Activated naive CD4-positive, alpha-beta T cell treated with anti-CD3 and anti-CD28 coated beads, Interleukin-2, amount 50 U/mL, for 24 hours (primary cell): Measurements from ENCODE around the gene IL36RN.

Experiments
- H3K27ac Mint-ChIP-seq: one replicate; pipeline ENCODE4 v1.8.0; 2021; ENCODE audit warnings: mild to moderate bottlenecking, mixed read lengths
- H3K27me3 Mint-ChIP-seq: one replicate; pipeline ENCODE4 v1.8.0; 2021; ENCODE audit warnings: mixed read lengths
- H3K36me3 Mint-ChIP-seq: one replicate; pipeline ENCODE4 v1.8.0; 2021; ENCODE audit warnings: mixed read lengths
- H3K4me1 Mint-ChIP-seq: one replicate; pipeline ENCODE4 v1.8.0; 2021; ENCODE audit warnings: mixed read lengths
- H3K4me3 Mint-ChIP-seq: one replicate; pipeline ENCODE4 v1.8.0; 2021; ENCODE audit warnings: mild to moderate bottlenecking, mixed read lengths
- H3K9me3 Mint-ChIP-seq: one replicate; pipeline ENCODE4 v1.8.0; 2021; ENCODE audit warnings: mixed read lengths

IL36RN gene

DNA sequence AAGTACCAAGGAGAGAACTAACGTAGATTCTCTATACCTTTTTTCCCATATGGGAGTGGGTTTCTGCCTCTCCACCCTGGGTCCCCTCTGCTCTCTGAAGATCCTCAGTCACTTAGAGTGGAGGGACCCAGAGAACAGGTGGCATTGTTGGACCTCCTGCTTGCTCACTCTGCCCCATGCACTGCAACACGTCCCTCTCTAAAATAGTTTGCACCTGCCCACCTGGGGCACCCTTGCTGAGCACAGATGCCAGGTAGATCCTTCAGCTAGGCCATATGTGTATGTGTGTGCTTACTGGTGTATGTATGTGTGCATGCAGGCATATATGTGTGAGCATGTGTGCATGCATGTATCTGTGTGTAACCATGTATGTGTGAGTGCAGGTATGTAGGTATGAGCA lies 2.2 kb downstream of the IL36RN start:
- no peaks in the 10 kb centered on the region for H3K27me3 Mint-ChIP-seq
- H3K36me3 Mint-ChIP-seq: peaks cover 1% of the 10 kb centered on the region

GRCh38 chr2:113061896-113062770 lies 3.1 kb downstream of the IL36RN start:
- H3K9me3 Mint-ChIP-seq: peaks cover 4% of the 10 kb centered on the region
- H3K27ac Mint-ChIP-seq: no peak overlapping the region
- H3K36me3 Mint-ChIP-seq: no peaks in the 10 kb centered on the region
- H3K4me1 Mint-ChIP-seq: peaks cover 4% of the 10 kb centered on the region
- no peak overlapping the region for H3K4me3 Mint-ChIP-seq
- H3K27me3 Mint-ChIP-seq: no peaks in the 10 kb centered on the region

More for the DNA sequence above, 2.2 kb downstream of the IL36RN start:
- H3K4me3 Mint-ChIP-seq: no peak overlapping the region
- H3K27ac Mint-ChIP-seq: no peak overlapping the region
- H3K4me1 Mint-ChIP-seq: peaks cover 10% of the 10 kb centered on the region
- H3K9me3 Mint-ChIP-seq: peaks cover 2% of the 10 kb centered on the region

GRCh38 chr2:113064281-113064680 lies 5.3 kb downstream of the IL36RN start:
- Mint-ChIP-seq H3K27me3 (no peaks in the 10 kb centered on the region), H3K9me3 (peaks cover 4% of the 10 kb centered on the region), H3K36me3 (peaks cover 2% of the 10 kb centered on the region)

GRCh38 chr2:113064898-113065297 lies 5.9 kb downstream of the IL36RN start:
- no peaks in the 10 kb centered on the region for H3K4me1 Mint-ChIP-seq
- H3K9me3 Mint-ChIP-seq: peaks cover 4% of the 10 kb centered on the region
- H3K4me3 Mint-ChIP-seq: no peak overlapping the region
- no peaks in the 10 kb centered on the region for H3K27me3 Mint-ChIP-seq
- no peak overlapping the region for H3K27ac Mint-ChIP-seq
- H3K36me3 Mint-ChIP-seq: peaks cover 2% of the 10 kb centered on the region

More at GRCh38 chr2:113064281-113064680, 5.3 kb downstream of the IL36RN start:
- H3K4me1 Mint-ChIP-seq: no peaks in the 10 kb centered on the region
- no peak overlapping the region for H3K27ac Mint-ChIP-seq
- no peak overlapping the region for H3K4me3 Mint-ChIP-seq

DNA sequence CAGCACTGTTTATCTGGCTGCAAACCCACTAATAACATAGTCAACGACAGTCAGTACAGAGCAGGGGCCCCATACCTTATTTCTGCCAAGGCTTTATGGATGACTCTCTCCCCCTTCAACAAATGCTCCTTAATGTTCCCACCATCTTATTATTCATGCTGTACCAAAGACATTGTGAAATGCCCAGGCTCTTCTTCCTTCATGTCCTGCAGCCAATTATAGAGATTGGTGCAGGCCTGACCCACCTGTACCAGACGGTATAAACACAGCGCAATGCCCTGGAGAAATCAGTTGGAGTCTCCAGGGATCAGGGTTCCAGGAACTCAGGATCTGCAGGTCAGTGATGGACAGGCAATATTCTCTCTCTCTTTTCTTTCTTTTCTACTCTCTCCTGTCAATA lies 8.7 kb downstream of the IL36RN start, which contains the start of gene IL1F10:
Gene IL1F10, plus strand, starts transcription at position 290 of the 400 bp plus-strand sequence. CDS start 4,769 bp downstream, outside the sequence.
- no peaks in the 10 kb centered on the region for H3K4me1 Mint-ChIP-seq
- no peaks in the 10 kb centered on the region for H3K27me3 Mint-ChIP-seq
- no peak within 1 kb of the TSS for H3K4me3 Mint-ChIP-seq
- H3K27ac Mint-ChIP-seq: no peak within 1 kb of the TSS
- peaks cover 4% of the 10 kb centered on the region for H3K9me3 Mint-ChIP-seq
- peaks cover 2% of the 10 kb centered on the region for H3K36me3 Mint-ChIP-seq

- no peaks in the 10 kb centered on the region for H3K27me3 Mint-ChIP-seq
- peaks cover 4% of the 10 kb centered on the region for H3K9me3 Mint-ChIP-seq
- no peak overlapping the region for H3K4me3 Mint-ChIP-seq
- no peak overlapping the region for H3K27ac Mint-ChIP-seq
- no peaks in the 10 kb centered on the region for H3K4me1 Mint-ChIP-seq
- peaks cover 2% of the 10 kb centered on the region for H3K36me3 Mint-ChIP-seq
Observed at GRCh38 chr2:113068249-113068648, 9.3 kb downstream of the IL36RN start.

GRCh38 chr2:113068706-113069485 lies 9.9 kb downstream of the IL36RN start:
- peaks cover 2% of the 10 kb centered on the region for H3K36me3 Mint-ChIP-seq
- no peak overlapping the region for H3K27ac Mint-ChIP-seq
- no peak overlapping the region for H3K4me3 Mint-ChIP-seq
- H3K27me3 Mint-ChIP-seq: no peaks in the 10 kb centered on the region
- H3K9me3 Mint-ChIP-seq: peaks cover 4% of the 10 kb centered on the region
- H3K4me1 Mint-ChIP-seq: no peaks in the 10 kb centered on the region

DNA sequence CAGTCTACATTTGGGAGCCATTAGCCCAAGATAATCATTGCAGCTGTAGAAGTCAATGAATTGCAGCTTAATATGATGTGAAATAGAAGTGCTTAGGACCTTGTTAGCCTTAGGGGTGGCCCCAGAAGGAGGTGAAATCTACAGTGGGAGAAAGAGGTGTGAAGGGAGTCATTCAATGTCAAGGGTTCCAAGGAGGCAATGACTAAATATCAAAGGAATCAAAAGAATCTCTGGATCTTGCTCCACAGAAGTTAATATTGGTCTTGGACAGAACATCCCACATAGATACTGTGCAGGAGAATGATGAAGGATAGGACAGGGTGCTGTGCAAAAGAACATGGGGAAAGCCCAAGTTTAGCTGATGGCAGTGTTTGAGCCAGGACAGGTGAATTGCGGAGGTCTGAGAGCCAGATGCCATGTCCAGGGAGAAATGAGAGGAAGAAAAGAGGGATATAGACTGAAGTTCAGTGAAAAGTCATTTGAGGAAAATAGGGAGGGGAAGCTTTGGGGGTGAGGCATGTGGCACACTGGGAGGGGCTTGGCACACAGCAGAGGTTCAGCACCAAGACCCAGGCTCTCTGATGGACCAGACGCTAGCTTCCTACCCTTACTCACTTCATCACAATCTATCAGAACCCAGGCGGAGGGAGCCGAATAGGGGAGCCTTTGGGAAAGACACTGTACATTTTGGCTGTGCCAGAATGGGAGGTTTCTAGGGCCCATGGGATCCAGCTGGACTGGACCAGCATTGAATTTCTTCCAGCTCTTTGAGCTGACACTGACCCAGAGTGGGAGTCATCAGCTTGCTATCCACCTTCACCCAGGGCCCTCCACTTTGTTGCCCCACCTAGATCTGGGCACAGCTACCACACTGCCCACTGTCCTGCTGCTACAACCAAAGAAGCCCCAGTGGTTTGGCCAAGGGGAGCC lies 10.9 kb downstream of the IL36RN start:
- Mint-ChIP-seq H3K4me1 (peaks cover 7% of the 10 kb centered on the region), H3K27ac (no peak overlapping the region), H3K36me3 (peaks cover 2% of the 10 kb centered on the region), H3K9me3 (peaks cover 4% of the 10 kb centered on the region), H3K27me3 (no peaks in the 10 kb centered on the region), H3K4me3 (no peak overlapping the region)

DNA sequence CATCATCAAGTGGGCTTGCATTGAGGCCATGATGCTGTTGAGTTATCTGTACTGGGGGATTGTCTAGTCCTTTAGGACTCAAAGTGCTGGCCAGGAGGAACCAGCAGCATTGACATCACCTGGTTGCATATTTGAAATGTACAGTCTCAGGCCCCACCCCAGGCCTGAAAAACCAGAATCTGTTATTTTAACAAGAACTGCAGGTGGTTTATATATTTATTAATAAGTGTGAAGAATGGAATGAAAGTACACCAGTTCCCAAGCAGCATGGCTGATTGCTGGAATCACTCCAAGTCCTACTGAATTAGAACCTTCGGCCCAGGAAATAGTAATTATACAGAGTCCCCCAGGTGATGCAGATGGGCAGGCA lies 11.6 kb downstream of the IL36RN start:
- Mint-ChIP-seq H3K36me3 (peaks cover 2% of the 10 kb centered on the region), H3K27ac (no peak overlapping the region), H3K4me1 (peaks cover 12% of the 10 kb centered on the region), H3K9me3 (peaks cover 4% of the 10 kb centered on the region), H3K27me3 (no peaks in the 10 kb centered on the region), H3K4me3 (no peak overlapping the region)

DNA sequence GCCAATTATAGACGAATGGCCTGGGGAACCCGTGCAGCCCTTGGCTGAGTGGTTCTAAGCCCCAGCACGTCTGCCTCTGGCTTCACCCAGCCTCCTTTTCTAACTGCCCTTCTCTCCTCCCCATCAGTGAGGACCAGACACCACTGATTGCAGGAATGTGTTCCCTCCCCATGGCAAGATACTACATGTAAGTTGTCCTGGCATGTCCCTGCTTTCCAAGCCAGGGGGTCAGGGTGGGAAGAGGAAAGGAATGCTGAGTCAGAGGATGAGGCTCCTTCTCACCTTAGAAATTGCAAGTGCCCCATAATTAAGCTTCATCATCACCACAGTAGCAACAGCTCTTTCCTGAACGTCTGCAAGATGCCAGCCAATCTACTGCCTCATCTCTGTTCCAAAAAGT lies 13.6 kb downstream of the IL36RN start:
- Mint-ChIP-seq H3K4me3 (no peak overlapping the region), H3K36me3 (peaks cover 1% of the 10 kb centered on the region), H3K27me3 (no peaks in the 10 kb centered on the region), H3K9me3 (no peaks in the 10 kb centered on the region), H3K4me1 (peaks cover 12% of the 10 kb centered on the region), H3K27ac (no peak overlapping the region)

GRCh38 chr2:113073325-113073834 lies 14.4 kb downstream of the IL36RN start:
- H3K9me3 Mint-ChIP-seq: no peaks in the 10 kb centered on the region
- peaks cover 12% of the 10 kb centered on the region for H3K4me1 Mint-ChIP-seq
- no peaks in the 10 kb centered on the region for H3K27me3 Mint-ChIP-seq
- H3K4me3 Mint-ChIP-seq: no peak overlapping the region
- no peaks in the 10 kb centered on the region for H3K36me3 Mint-ChIP-seq
- no peak overlapping the region for H3K27ac Mint-ChIP-seq

DNA sequence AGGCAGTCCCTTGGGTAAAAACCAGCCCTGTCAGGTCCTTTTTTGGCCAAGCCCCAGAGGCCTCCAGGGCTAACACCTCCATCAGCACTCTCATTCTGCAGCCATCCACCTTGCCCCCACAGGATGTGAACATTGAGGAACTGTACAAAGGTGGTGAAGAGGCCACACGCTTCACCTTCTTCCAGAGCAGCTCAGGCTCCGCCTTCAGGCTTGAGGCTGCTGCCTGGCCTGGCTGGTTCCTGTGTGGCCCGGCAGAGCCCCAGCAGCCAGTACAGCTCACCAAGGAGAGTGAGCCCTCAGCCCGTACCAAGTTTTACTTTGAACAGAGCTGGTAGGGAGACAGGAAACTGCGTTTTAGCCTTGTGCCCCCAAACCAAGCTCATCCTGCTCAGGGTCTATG lies 16.0 kb downstream of the IL36RN start:
- peaks cover 12% of the 10 kb centered on the region for H3K4me1 Mint-ChIP-seq
- no peaks in the 10 kb centered on the region for H3K9me3 Mint-ChIP-seq
- H3K4me3 Mint-ChIP-seq: no peak overlapping the region
- H3K36me3 Mint-ChIP-seq: no peaks in the 10 kb centered on the region
- H3K27me3 Mint-ChIP-seq: no peaks in the 10 kb centered on the region
- H3K27ac Mint-ChIP-seq: no peak overlapping the region

- H3K36me3 Mint-ChIP-seq: no peaks in the 10 kb centered on the region
- no peak overlapping the region for H3K4me3 Mint-ChIP-seq
- H3K4me1 Mint-ChIP-seq: peaks cover 12% of the 10 kb centered on the region
- no peak overlapping the region for H3K27ac Mint-ChIP-seq
- no peaks in the 10 kb centered on the region for H3K27me3 Mint-ChIP-seq
- no peaks in the 10 kb centered on the region for H3K9me3 Mint-ChIP-seq
Observed at GRCh38 chr2:113075600-113075999, 16.6 kb downstream of the IL36RN start.

- peak overlapping the region; percentile 52 for H3K27ac Mint-ChIP-seq
- no peaks in the 10 kb centered on the region for H3K9me3 Mint-ChIP-seq
- no peaks in the 10 kb centered on the region for H3K27me3 Mint-ChIP-seq
- H3K4me1 Mint-ChIP-seq: peaks cover 12% of the 10 kb centered on the region
- H3K4me3 Mint-ChIP-seq: no peak overlapping the region
- no peaks in the 10 kb centered on the region for H3K36me3 Mint-ChIP-seq
Observed at GRCh38 chr2:113076954-113077669, 18.1 kb downstream of the IL36RN start.
